K562 (cell line): ENCODE measurements around the gene TRANK1. TPM values are rescaled to one million over a fixed set of nuclear protein-coding genes. Genes with fewer than 3 reads are reported as not detected.

ENCODE experiments used
- ATAC-seq: fragments of 200-7000 bp; cut with Tn5 transposase; 3 replicates; pipeline ENCODE4 v1.9.1; 2020; ENCODE audit warnings: moderate library complexity
- BruUV-seq: library from RNA; stranded (reverse); fragments of 400-500 nt; replicated peaks from 2 replicates; lab custom pipeline; 2021; lab: Mats Ljungman, UMichigan
- CTCF ChIA-PET: fragments of 300-600 bp; formaldehyde crosslinking; extraction: SDS; loops from one replicate; lab custom pipeline; 2021; ENCODE audit warnings: low intra/inter-chr PET ratio; lab: Yijun Ruan, JAX
- POLR2A ChIA-PET: fragments of 300-600, 350-650 bp; sonication (Branson Sonifier 250); formaldehyde crosslinking; extraction: SDS; loops from one replicate; lab custom pipeline; 2021; ENCODE audit warnings: antibody characterized with exemption, inconsistent platforms; lab: Yijun Ruan, JAX
- DNase-seq, 4 experiments: peaks; one replicate each; pipeline versions ENCODE4 v3.0.0 to v3.0.0-alpha.2; 2011 to 2018; ENCODE audit warnings: low spot score in 3 of 4, mixed read lengths in 3 of 4; ENCODE audit errors: extremely low read depth in 1 of 4
- FAIRE-seq: peaks from 2 replicates; lab custom pipeline; 2011; peaks lifted over from hg19 to GRCh38; lab: Jason Lieb, UNC
- H2AFZ ChIP-seq: 2 replicates; pipeline ENCODE4 v1.6.0; 2011; ENCODE audit warnings: low read depth, low read length, control low read depth, inconsistent platforms
- H3K27ac ChIP-seq: fragments of 200-600 bp; 3 replicates; pipeline ENCODE4 v1.8.0; 2011; ENCODE audit warnings: low read depth, mild to moderate bottlenecking, control low read depth, inconsistent platforms, low read length, moderate library complexity, mixed read lengths; ENCODE audit errors: extremely low read depth
- H3K27me3 ChIP-seq, 2 experiments: fragments of 300-600 bp in 1 of 2; 2 replicates in 1 of 2; 3 replicates in 1 of 2; pipeline versions ENCODE4 v1.6.0 to v1.8.0; 2011; ENCODE audit warnings: inconsistent platforms in 2 of 2, low read length in 2 of 2, mild to moderate bottlenecking in 1 of 2, mixed read lengths in 1 of 2, moderate library complexity in 1 of 2; ENCODE audit not compliant: control insufficient read depth in 2 of 2, insufficient read depth in 2 of 2
- H3K36me3 ChIP-seq: fragments of 300-600 bp; 3 replicates; pipeline ENCODE4 v1.8.0; 2011; ENCODE audit warnings: mild to moderate bottlenecking, low read length, inconsistent platforms; ENCODE audit not compliant: control insufficient read depth, insufficient read depth
- H3K4me1 ChIP-seq, 2 experiments: fragments of 200-600 bp in 1 of 2; replicated peaks in 1 of 2; 2 replicates in 1 of 2; 3 replicates in 1 of 2; pipeline versions ENCODE4 v1.5.1 to v1.8.0; 2011; ENCODE audit warnings: inconsistent platforms in 2 of 2, low read length in 2 of 2, mild to moderate bottlenecking in 1 of 2, mixed read lengths in 1 of 2, moderate library complexity in 1 of 2; ENCODE audit not compliant: control insufficient read depth in 2 of 2, insufficient read depth in 2 of 2
- H3K4me2 ChIP-seq: 2 replicates; pipeline ENCODE4 v1.6.1; 2011; ENCODE audit warnings: low read length, control low read depth, inconsistent platforms, mixed read lengths; ENCODE audit not compliant: insufficient read depth
- H3K4me3 ChIP-seq: fragments of 200-600 bp; sonication (generic), shearing (Covaris generic); 2 replicates; pipeline ENCODE4 v1.5.1; 2016; ENCODE audit warnings: control low read depth, inconsistent platforms
- H3K79me2 ChIP-seq: fragments of 200-600 bp; 3 replicates; pipeline ENCODE4 v1.8.0; 2011; ENCODE audit warnings: low read length, inconsistent platforms; ENCODE audit not compliant: control insufficient read depth, insufficient read depth
- H3K9ac ChIP-seq, 2 experiments: 2 replicates each; pipeline versions ENCODE4 v1.6.0 to v1.6.1; 2011; ENCODE audit warnings: low read depth in 2 of 2, low read length in 2 of 2, control low read depth in 1 of 2, inconsistent platforms in 1 of 2, mild to moderate bottlenecking in 1 of 2, mixed read lengths in 1 of 2; ENCODE audit not compliant: insufficient read depth in 1 of 2
- H3K9me1 ChIP-seq: one replicate; pipeline ENCODE4 v1.6.0; 2011; ENCODE audit warnings: inconsistent platforms, mild to moderate bottlenecking, low read length, moderate library complexity; ENCODE audit not compliant: control insufficient read depth, insufficient read depth
- H3K9me3 ChIP-seq: replicated peaks from 2 replicates; pipeline ENCODE4 v1.5.1; 2011; ENCODE audit warnings: low read depth, low read length, inconsistent platforms; ENCODE audit not compliant: control insufficient read depth, insufficient read depth
- H4K20me1 ChIP-seq: replicated peaks from 2 replicates; pipeline ENCODE4 v1.6.1; 2011; ENCODE audit warnings: low read length, inconsistent platforms, mixed read lengths; ENCODE audit not compliant: control insufficient read depth, insufficient read depth
- CLOCK ChIP-seq: fragments of 250-450 bp; sonication (Bioruptor Pico); IDR thresholded peaks from 2 replicates; pipeline ENCODE4 v1.4.0; 2020; ENCODE audit warnings: mild to moderate bottlenecking, moderate library complexity, borderline replicate concordance
- EP400 ChIP-seq: fragments of 450-650 bp; IDR thresholded peaks from 2 replicates; pipeline ENCODE4 v1.6.1; 2017; ENCODE audit warnings: antibody characterized with exemption, mild to moderate bottlenecking, moderate library complexity
- SOX6 ChIP-seq: fragments of 450-650 bp; IDR thresholded peaks from 2 replicates; pipeline ENCODE4 v1.6.1; 2014; ENCODE audit warnings: mild to moderate bottlenecking
- SREBF2 ChIP-seq: sonication (generic); formaldehyde crosslinking; IDR thresholded peaks from 2 replicates; pipeline ENCODE4 v1.4.0; 2020; ENCODE audit warnings: mild to moderate bottlenecking, missing genetic modification reagents
- ZHX1 ChIP-seq: fragments of 150-350 bp; conservative IDR thresholded peaks from 2 replicates; pipeline ENCODE4 v1.6.1; 2014; ENCODE audit warnings: low read length
- ZNF134 ChIP-seq: fragments of 250-450 bp; sonication (Bioruptor Pico); conservative IDR thresholded peaks from 2 replicates; pipeline ENCODE4 v1.4.0; 2020
- ZNF507 ChIP-seq: conservative IDR thresholded peaks from 2 replicates; pipeline ENCODE4 v1.6.1; 2017; ENCODE audit warnings: missing genetic modification characterization, missing compliant biosample characterization
- ZNF699 ChIP-seq: fragments of 250-450 bp; sonication (Bioruptor Pico); IDR thresholded peaks from 2 replicates; pipeline ENCODE4 v1.8.0; 2021; ENCODE audit warnings: mild to moderate bottlenecking, moderate library complexity; ENCODE audit not compliant: insufficient replicate concordance
- WGBS: fragments of 100-300 bp; shearing (Covaris generic); methylation state at CpG from one replicate; pipeline ENCODE4 v1.1.6; 2016; ENCODE audit warnings: low coverage, mixed read lengths; ENCODE audit not compliant: insufficient coverage; ENCODE audit errors: missing lambda C conversion rate; 5-methylcytosine and 5-hydroxymethylcytosine counted together
- in situ Hi-C: fragments of 300-500 bp; cut with MboI; formaldehyde crosslinking; loops from 4 replicates; pipeline ENCODE4 v1.15.0; 2018; ENCODE audit warnings: inconsistent platforms, mixed read lengths
- intact Hi-C: fragments of 100-400 bp; cut with micrococcal nuclease; formaldehyde crosslinking; loops from 2 replicates; pipeline ENCODE4 v1.14.2; 2022
- polyA plus RNA-seq, 8 experiments: library from polyadenylated mRNA; depleted of rRNA in 4 of 8; stranded (reverse) in 5 of 8; unstranded in 3 of 8; fragments of >200 nt; fragmentation: Nextera tagmentation in 2 of 8; fragmentation: Illumina TruSeq in 1 of 8; extraction: Ambion mirVana in 2 of 8; extraction: Trizol in 1 of 8; gene quantifications; 2 replicates each; pipeline versions ENCODE4 v1.2.1 to v1.2.3, GENCODE V29; 2011 to 2014; ENCODE audit warnings: inconsistent platforms in 1 of 8, missing spikeins in 1 of 8
- total RNA-seq, 7 experiments: library from RNA; depleted of rRNA in 6 of 7; stranded (reverse); fragments of >200 nt in 6 of 7; fragmentation: Illumina TruSeq in 2 of 7; extraction: Trizol in 2 of 7; gene quantifications; 2 replicates each; pipeline versions ENCODE4 v1.2.1 to v1.2.3, GENCODE V29; 2011 to 2021; ENCODE audit warnings: low replicate concordance in 1 of 7
- TF ChIP-seq, protein P1 (sequence below): sonication (generic); formaldehyde crosslinking; IDR thresholded peaks from 2 replicates; pipeline ENCODE4 v1.9.0; 2022; ENCODE audit warnings: mild to moderate bottlenecking, missing genetic modification reagents
- TF ChIP-seq, protein P2 (sequence below): fragments of 250-450 bp; sonication (Bioruptor Pico); IDR thresholded peaks from 2 replicates; pipeline ENCODE4 v1.4.0; 2020

Gene TRANK1
- total and polyA plus RNA-seq, 9 of the 15 experiments (the other 6 are each of a cell fraction or from before 2014, with no cell fraction given), result 0.41 to 5.3 (median 2.1) TPM

DNA sequence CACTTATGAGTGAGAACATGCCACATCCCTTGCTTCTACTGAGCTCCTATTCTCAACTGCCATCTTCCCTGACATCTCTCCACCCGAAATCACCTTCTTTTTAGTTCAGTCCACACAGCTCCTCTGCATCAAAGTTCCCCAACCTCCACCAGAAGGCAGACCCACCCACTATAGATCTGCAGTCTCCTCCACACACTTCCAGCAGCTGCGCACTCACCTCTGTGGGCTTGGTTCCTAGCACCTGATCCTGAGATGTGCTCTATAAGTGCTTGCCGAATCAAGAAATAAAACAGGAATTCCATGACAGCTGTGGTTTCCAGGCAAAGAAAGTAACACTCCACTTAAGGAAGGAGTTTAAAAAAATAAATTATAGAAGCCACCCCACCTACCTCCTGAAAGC lies 85.4 kb downstream of the TRANK1 start:
- Histone ChIP-seq H3K27me3 (peaks cover 30 to 51% of the 10 kb centered on the region in 2 experiments), H3K36me3 (no peaks in the 10 kb centered on the region), H3K79me2 (no peaks in the 10 kb centered on the region), H2AFZ (no peak overlapping the region), H3K9ac (no peak overlapping the region), H4K20me1 (no peaks in the 10 kb centered on the region), H3K9me1 (no peaks in the 10 kb centered on the region), H3K4me1 (no peaks in the 10 kb centered on the region), H3K27ac (no peak overlapping the region), H3K9me3 (no peaks in the 10 kb centered on the region), H3K4me2 (no peak overlapping the region), H3K4me3 (no peak overlapping the region)
- 28% methylated on average over 3 of the region's 3 CpGs for WGBS
- ChIA-PET CTCF (no interaction called here), POLR2A (interaction anchor here (0.8 to 2.2 kb wide), 3 partner anchors 9 to 26 kb away, joined by 3 to 7 read pairs (median 3); no protein-coding TSS in a partner anchor)
- intact Hi-C loops (no loop called here), in situ Hi-C loops (loop anchor here (25.0 kb wide), 1 partner anchor 122 kb away; no protein-coding TSS in a partner anchor)
- FAIRE-seq (no peak), ATAC-seq (no peak), DNase-seq (no peak)
- no TSS peak for BruUV-seq
- TF ChIP-seq SOX6 (no peak), ZNF134 (CRISPR knock-in tag) (no peak), ZNF699 (CRISPR knock-in tag) (no peak), ZNF507 (tag) (no peak), CLOCK (CRISPR knock-in tag) (no peak), SREBF2 (CRISPR knock-in tag) (no peak), EP400 (no peak), ZHX1 (no peak)
- TF ChIP-seq, protein P1, sequence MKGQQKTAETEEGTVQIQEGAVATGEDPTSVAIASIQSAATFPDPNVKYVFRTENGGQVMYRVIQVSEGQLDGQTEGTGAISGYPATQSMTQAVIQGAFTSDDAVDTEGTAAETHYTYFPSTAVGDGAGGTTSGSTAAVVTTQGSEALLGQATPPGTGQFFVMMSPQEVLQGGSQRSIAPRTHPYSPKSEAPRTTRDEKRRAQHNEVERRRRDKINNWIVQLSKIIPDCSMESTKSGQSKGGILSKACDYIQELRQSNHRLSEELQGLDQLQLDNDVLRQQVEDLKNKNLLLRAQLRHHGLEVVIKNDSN, result no peak
- TF ChIP-seq, protein P2, sequence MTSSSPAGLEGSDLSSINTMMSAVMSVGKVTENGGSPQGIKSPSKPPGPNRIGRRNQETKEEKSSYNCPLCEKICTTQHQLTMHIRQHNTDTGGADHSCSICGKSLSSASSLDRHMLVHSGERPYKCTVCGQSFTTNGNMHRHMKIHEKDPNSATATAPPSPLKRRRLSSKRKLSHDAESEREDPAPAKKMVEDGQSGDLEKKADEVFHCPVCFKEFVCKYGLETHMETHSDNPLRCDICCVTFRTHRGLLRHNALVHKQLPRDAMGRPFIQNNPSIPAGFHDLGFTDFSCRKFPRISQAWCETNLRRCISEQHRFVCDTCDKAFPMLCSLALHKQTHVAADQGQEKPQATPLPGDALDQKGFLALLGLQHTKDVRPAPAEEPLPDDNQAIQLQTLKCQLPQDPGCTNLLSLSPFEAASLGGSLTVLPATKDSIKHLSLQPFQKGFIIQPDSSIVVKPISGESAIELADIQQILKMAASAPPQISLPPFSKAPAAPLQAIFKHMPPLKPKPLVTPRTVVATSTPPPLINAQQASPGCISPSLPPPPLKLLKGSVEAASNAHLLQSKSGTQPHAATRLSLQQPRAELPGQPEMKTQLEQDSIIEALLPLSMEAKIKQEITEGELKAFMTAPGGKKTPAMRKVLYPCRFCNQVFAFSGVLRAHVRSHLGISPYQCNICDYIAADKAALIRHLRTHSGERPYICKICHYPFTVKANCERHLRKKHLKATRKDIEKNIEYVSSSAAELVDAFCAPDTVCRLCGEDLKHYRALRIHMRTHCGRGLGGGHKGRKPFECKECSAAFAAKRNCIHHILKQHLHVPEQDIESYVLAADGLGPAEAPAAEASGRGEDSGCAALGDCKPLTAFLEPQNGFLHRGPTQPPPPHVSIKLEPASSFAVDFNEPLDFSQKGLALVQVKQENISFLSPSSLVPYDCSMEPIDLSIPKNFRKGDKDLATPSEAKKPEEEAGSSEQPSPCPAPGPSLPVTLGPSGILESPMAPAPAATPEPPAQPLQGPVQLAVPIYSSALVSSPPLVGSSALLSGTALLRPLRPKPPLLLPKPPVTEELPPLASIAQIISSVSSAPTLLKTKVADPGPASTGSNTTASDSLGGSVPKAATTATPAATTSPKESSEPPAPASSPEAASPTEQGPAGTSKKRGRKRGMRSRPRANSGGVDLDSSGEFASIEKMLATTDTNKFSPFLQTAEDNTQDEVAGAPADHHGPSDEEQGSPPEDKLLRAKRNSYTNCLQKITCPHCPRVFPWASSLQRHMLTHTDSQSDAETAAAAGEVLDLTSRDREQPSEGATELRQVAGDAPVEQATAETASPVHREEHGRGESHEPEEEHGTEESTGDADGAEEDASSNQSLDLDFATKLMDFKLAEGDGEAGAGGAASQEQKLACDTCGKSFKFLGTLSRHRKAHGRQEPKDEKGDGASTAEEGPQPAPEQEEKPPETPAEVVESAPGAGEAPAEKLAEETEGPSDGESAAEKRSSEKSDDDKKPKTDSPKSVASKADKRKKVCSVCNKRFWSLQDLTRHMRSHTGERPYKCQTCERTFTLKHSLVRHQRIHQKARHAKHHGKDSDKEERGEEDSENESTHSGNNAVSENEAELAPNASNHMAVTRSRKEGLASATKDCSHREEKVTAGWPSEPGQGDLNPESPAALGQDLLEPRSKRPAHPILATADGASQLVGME (CRISPR knock-in tag), result no peak
